Vagina (tissue), 2 donors: ENCODE measurements around the gene TRAF2. TPM values are rescaled to one million over a fixed set of nuclear protein-coding genes. Genes with fewer than 3 reads are reported as not detected.
"Not testable (repeated sequence)": the region's sequence is repeated elsewhere in the genome, so short reads cannot be mapped to it uniquely, and the experiment has no call there.

Experiments
- DNase-seq, 2 donors: peaks; one replicate each; pipeline ENCODE4 v3.0.0-alpha.2; 2017; ENCODE audit errors: extremely low spot score in 2 of 2
- H3K27ac ChIP-seq: fragments of 200-600 bp; sonication (generic); one replicate; pipeline ENCODE4 v1.5.1; 2019
- H3K27me3 ChIP-seq: fragments of 200-600 bp; sonication (generic); one replicate; pipeline ENCODE4 v1.5.1; 2019
- H3K36me3 ChIP-seq, 2 donors: fragments of 200-600 bp; sonication (generic); one replicate each; pipeline ENCODE4 v1.5.1; 2017 to 2019
- H3K4me1 ChIP-seq: fragments of 200-600 bp; sonication (generic); one replicate; pipeline ENCODE4 v1.5.1; 2019
- H3K4me3 ChIP-seq, 2 donors: fragments of 200-600 bp; sonication (generic); 1 replicate in 1 of 2; 2 replicates in 1 of 2; pipeline ENCODE4 v1.5.1; 2016 to 2019
- H3K9me3 ChIP-seq: fragments of 200-600 bp; sonication (generic); one replicate; pipeline ENCODE4 v1.5.1; 2019
- POLR2A ChIP-seq, 2 donors: fragments of 450-650 bp; IDR thresholded peaks; one replicate each; pipeline ENCODE4 v1.6.1; 2017; ENCODE audit warnings: antibody characterized with exemption in 2 of 2, mild to moderate bottlenecking in 2 of 2, moderate library complexity in 2 of 2
- POLR2AphosphoS5 ChIP-seq, 2 donors: sonication (generic); formaldehyde crosslinking; IDR thresholded peaks; one replicate each; pipeline ENCODE4 v1.9.0; 2017; ENCODE audit warnings: antibody characterized with exemption in 2 of 2, mild to moderate bottlenecking in 2 of 2, low read depth in 1 of 2; ENCODE audit not compliant: insufficient read depth in 1 of 2
- intact Hi-C: fragments of 100-400 bp; cut with DNase I; formaldehyde crosslinking; loops from one replicate; pipeline ENCODE4 v1.15.1; 2023
- total RNA-seq: library from RNA; depleted of rRNA; stranded (reverse); fragments of >200 nt; gene quantifications from one replicate; pipeline ENCODE4 v1.2.3, GENCODE V29; 2016
- TF ChIP-seq, protein P1 (sequence below), 3 experiments: fragments of 450-650 bp in 2 of 3; fragments of 200-600 bp in 1 of 3; sonication (generic) in 1 of 3; IDR thresholded peaks; one replicate each; pipeline ENCODE4 v1.5.1; 2017 to 2019; ENCODE audit warnings: antibody characterized with exemption in 3 of 3, mild to moderate bottlenecking in 2 of 3, moderate library complexity in 2 of 3

TRAF2 gene
- total RNA-seq, 1 donor from 2014 or later, result 12.8 TPM

DNA sequence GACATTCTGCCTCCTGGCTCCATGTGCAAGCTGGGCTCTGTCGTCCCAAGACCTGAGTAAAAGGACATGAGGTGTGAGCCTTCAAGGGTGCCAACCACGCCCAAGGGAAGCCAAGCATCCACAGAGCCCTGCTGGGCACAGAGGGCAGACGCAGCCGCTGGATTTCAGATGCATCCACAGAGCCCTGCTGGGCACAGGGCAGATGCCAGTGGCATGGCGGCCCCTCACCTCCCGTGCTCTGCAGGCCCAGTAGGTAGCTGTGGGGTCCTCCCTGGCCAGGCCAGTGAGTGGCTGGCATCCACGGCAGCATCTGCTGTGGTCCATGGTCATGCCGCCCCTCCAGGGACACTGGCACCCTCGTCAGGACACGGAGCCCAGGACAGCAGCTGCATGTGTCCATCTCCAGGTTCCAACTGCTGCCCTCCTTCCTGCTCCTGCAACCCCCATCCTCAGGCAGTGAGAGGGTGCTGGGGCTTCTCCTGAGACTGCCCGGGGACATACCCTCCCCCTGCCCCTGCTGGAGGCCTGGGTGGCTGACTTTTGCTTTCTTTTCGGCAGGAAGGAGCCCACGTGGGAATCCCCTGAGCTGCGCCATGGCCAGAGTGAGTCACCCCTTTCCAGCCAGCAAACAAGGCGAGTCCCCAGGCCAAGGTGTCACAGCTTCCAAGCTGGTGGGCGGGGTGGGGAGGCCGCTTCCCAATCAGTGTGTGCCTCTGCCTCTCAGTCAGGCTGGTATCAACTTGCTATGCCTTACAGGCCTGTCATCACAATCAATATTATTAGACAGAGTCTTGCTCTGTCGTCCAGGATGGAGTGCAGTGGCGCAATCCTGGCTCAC is 4.0 kb upstream of the TRAF2 start:
- peak; percentile 30 to 41 for TF ChIP-seq POLR2AphosphoS5 (IDR thresholded peaks at IDR 0.05; ENCODE audit: insufficient read depth in 1 of 2, low read depth in 1 of 2)
- TF ChIP-seq, protein P1, sequence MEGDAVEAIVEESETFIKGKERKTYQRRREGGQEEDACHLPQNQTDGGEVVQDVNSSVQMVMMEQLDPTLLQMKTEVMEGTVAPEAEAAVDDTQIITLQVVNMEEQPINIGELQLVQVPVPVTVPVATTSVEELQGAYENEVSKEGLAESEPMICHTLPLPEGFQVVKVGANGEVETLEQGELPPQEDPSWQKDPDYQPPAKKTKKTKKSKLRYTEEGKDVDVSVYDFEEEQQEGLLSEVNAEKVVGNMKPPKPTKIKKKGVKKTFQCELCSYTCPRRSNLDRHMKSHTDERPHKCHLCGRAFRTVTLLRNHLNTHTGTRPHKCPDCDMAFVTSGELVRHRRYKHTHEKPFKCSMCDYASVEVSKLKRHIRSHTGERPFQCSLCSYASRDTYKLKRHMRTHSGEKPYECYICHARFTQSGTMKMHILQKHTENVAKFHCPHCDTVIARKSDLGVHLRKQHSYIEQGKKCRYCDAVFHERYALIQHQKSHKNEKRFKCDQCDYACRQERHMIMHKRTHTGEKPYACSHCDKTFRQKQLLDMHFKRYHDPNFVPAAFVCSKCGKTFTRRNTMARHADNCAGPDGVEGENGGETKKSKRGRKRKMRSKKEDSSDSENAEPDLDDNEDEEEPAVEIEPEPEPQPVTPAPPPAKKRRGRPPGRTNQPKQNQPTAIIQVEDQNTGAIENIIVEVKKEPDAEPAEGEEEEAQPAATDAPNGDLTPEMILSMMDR (IDR thresholded peaks at IDR 0.05), result no peak
- Histone ChIP-seq H3K4me3 (no peak overlapping the region), H3K4me1 (peaks cover 33% of the 10 kb centered on the region), H3K36me3 (no peaks in the 10 kb centered on the region), H3K27me3 (no peaks in the 10 kb centered on the region), H3K9me3 (no peaks in the 10 kb centered on the region), H3K27ac (peak overlapping the region; percentile 38)
- peak in 1 of 2 donors; percentile 83 for DNase-seq
- intact Hi-C loops, result no loop called here

GRCh38 chr9:136882947-136883283 is 3.4 kb upstream of the TRAF2 start:
- H3K27me3 ChIP-seq, H3K27ac ChIP-seq, intact Hi-C loops, H3K9me3 ChIP-seq, DNase-seq, H3K4me3 ChIP-seq, H3K36me3 ChIP-seq: not testable (repeated sequence)
- peaks cover 39% of the 10 kb centered on the region for H3K4me1 ChIP-seq

DNA sequence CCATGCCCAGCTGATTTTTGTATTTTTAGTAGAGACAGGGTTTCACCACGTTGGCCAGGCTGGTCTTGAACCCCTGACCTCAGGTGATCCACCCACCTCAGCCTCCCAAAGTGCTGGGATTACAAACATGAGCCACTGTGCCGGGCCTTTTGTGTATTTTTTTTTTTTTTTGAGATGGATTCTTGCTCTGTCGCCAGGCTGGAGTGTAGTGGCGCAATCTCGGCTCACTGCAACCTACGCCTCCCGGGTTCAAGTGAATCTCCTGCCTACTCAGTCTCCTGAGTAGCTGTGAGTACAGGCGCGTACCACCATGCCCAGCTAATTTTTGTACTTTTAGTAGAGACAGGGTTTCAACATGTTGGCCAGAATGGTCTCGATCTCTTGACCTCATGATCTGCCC is 2.6 kb upstream of the TRAF2 start:
- peaks cover 41% of the 10 kb centered on the region for H3K4me1 ChIP-seq
- intact Hi-C loops, result loop anchor here (2.0 kb wide), 1 partner anchor 93 kb away; the partner anchor contains the start of gene TMEM141
- not testable (repeated sequence) for DNase-seq

DNA sequence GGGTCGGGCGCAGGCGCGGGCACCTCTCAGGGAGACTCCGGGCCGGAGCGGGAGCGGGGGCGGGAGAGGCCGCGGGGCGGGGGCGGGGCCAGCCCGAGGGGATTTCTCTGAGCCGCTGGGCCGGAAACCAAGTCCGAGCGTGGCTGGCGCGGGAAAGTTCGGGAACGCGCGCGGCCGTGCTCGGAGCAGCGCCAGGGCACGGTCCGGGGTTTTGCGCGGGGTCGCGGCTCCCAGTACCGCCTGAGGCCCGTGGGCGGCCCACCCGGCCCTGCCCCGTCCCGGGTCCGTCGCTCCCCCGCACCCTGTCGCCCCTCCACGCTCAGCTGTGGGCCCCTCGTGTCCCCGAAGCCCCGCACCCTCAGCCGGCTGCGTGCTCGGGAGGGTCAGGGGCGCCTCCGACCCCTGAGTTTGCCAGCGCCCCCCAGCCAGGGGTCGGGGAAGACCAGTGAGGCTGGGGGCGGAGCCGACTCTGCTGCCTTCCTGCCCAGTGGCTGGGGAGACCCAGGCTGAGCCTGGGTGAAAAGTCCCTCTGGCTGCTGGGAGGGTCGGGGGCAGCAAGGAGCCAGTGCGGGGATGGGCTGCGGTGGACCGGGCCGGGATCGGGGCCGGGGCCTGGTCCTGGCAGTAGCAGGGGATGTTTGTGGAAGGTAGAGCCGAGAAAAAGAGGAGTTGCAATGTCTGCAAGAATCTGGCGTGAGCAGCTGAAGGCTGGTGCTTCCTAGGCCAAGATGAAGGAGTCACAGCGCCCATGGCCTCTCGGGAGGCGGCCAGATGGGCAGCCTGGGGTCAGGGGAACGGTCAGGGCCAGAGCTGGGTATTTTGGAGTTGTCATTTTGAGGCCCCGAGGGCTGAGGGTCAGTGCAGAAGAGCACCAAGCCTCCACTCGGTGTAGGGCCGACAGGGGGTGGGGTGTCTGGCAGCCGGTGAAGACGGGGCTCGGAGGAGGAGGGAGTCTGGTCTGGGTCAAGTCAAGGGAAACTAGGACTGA is 588 bp downstream of the TRAF2 start:
- intact Hi-C loops, result no loop called here
- peak overlapping the region; percentile 88 for H3K27ac ChIP-seq
- peak in 1 of 2 donors; percentile 83 for DNase-seq
- TF ChIP-seq POLR2A (IDR thresholded peaks at IDR 0.05), result no peak
- TF ChIP-seq, protein P1 (IDR thresholded peaks at IDR 0.05), result peak in 1 of 3 experiments; percentile 9
- H3K9me3 ChIP-seq, result no peaks in the 10 kb centered on the region
- no peaks in the 10 kb centered on the region for H3K27me3 ChIP-seq
- peaks cover 36% of the 10 kb centered on the region for H3K4me1 ChIP-seq
- H3K4me3 ChIP-seq, result peak overlapping the region; percentile 94 to 97
- no peaks in the 10 kb centered on the region for H3K36me3 ChIP-seq

More for the DNA sequence above, 2.6 kb upstream of the TRAF2 start:
- not testable (repeated sequence) for H3K27me3 ChIP-seq, H3K27ac ChIP-seq, H3K36me3 ChIP-seq, H3K4me3 ChIP-seq, H3K9me3 ChIP-seq

DNA sequence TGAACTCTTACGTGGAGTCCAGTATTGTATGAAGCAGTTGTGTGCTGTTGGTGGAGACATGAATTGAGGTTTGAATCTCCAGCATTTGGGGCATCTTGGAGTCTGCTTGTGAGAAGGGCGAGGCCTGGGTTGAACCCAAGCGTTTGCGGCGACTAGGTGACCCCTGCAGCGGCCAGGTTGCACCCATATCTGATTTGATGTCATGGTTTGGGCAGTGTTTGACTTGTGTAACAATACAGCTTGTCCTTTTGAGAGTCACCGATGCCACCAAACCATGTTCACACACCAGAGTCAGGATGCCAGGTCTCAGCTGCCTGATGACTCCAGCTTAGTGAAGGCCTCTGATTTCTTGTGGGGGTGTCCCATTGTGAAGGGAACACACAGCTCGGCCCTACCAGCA is 2.1 kb downstream of the TRAF2 start:
- H3K9me3 ChIP-seq, result no peaks in the 10 kb centered on the region
- peaks cover 22% of the 10 kb centered on the region for H3K4me1 ChIP-seq
- intact Hi-C loops, result no loop called here
- no peaks in the 10 kb centered on the region for H3K36me3 ChIP-seq
- no peak overlapping the region for H3K27ac ChIP-seq
- DNase-seq, result no peak
- H3K27me3 ChIP-seq, result no peaks in the 10 kb centered on the region
- TF ChIP-seq, protein P1 (IDR thresholded peaks at IDR 0.05), result no peak
- TF ChIP-seq POLR2A (IDR thresholded peaks at IDR 0.05) (no peak), POLR2AphosphoS5 (IDR thresholded peaks at IDR 0.05; ENCODE audit: insufficient read depth in 1 of 2, low read depth in 1 of 2) (no peak)
- H3K4me3 ChIP-seq, result no peak overlapping the region
